PC-3 (cell line): Measurements from ENCODE around the gene CNBD2. TPM values are rescaled to one million over a fixed set of nuclear protein-coding genes. Genes with fewer than 3 reads are reported as not detected.

ENCODE experiments used
- ATAC-seq: fragments of 200-7000 bp; cut with Tn5 transposase; 2 replicates; pipeline ENCODE4 v1.9.1; 2020; ENCODE audit warnings: mild to moderate bottlenecking, moderate library complexity
- BruUV-seq: library from RNA; stranded (reverse); fragments of 400-500 nt; replicated peaks from 2 replicates; lab custom pipeline; 2021; lab: Mats Ljungman, UMichigan
- CTCF ChIA-PET: fragments of 300-600 bp; sonication (Branson Sonifier 250); formaldehyde crosslinking; loops from one replicate; lab custom pipeline; 2022; ENCODE audit warnings: antibody characterized with exemption; lab: Charles Lee
- POLR2A ChIA-PET: fragments of 300-600 bp; sonication (Branson Sonifier 250); formaldehyde crosslinking; loops from one replicate; lab custom pipeline; 2022; ENCODE audit warnings: antibody characterized with exemption; ENCODE audit not compliant: unreplicated experiment; lab: Charles Lee
- DNase-seq: peaks from one replicate; pipeline ENCODE4 v3.0.0-alpha.2; 2015
- H2AFZ ChIP-seq: fragments of 300-600 bp; sonication (generic); 2 replicates; pipeline ENCODE4 v1.6.0; 2016; ENCODE audit warnings: antibody characterized with exemption, low read length
- H3F3A ChIP-seq: fragments of 300-600 bp; sonication (generic); one replicate; pipeline ENCODE4 v1.6.0; 2017; ENCODE audit warnings: antibody characterized with exemption, low read length, control low read depth, mild to moderate bottlenecking; ENCODE audit not compliant: unreplicated experiment
- H3K27ac ChIP-seq: fragments of 300-600 bp; sonication (generic); 2 replicates; pipeline ENCODE4 v1.5.1; 2016; ENCODE audit warnings: mild to moderate bottlenecking, low read length
- H3K27me3 ChIP-seq: fragments of 300-600 bp; sonication (generic); 2 replicates; pipeline ENCODE4 v1.6.1; 2016; ENCODE audit warnings: low read length, mixed read lengths
- H3K36me3 ChIP-seq: fragments of 300-600 bp; sonication (generic); 2 replicates; pipeline ENCODE4 v1.6.1; 2016; ENCODE audit warnings: low read depth, mixed run types, low read length, mixed read lengths
- H3K4me1 ChIP-seq: fragments of 300-600 bp; sonication (generic); 2 replicates; pipeline ENCODE4 v1.5.1; 2016; ENCODE audit warnings: low read length; ENCODE audit not compliant: insufficient read depth
- H3K4me2 ChIP-seq: fragments of 300-600 bp; sonication (generic); 2 replicates; pipeline ENCODE4 v1.6.0; 2016; ENCODE audit warnings: low read length
- H3K4me3 ChIP-seq: fragments of 300-600 bp; sonication (generic); 2 replicates; pipeline ENCODE4 v1.5.1; 2016; ENCODE audit warnings: mild to moderate bottlenecking, low read length, mixed read lengths
- H3K79me2 ChIP-seq: fragments of 300-600 bp; sonication (generic); 2 replicates; pipeline ENCODE4 v1.6.1; 2017; ENCODE audit warnings: low read length, mixed read lengths
- H3K9ac ChIP-seq: fragments of 300-600 bp; sonication (generic); 2 replicates; pipeline ENCODE4 v1.6.0; 2016; ENCODE audit warnings: mild to moderate bottlenecking, low read length
- H3K9me2 ChIP-seq: fragments of 300-600 bp; sonication (generic); replicated peaks from 2 replicates; pipeline ENCODE4 v1.6.1; 2016; ENCODE audit warnings: mixed run types, low read length, mixed read lengths
- H3K9me3 ChIP-seq: fragments of 300-600 bp; sonication (generic); 2 replicates; pipeline ENCODE4 v1.6.1; 2016; ENCODE audit warnings: low read length, mixed read lengths
- H4K20me1 ChIP-seq: fragments of 300-600 bp; sonication (generic); 2 replicates; pipeline ENCODE4 v1.6.1; 2016; ENCODE audit warnings: low read length, mixed read lengths
- EZH2 ChIP-seq: fragments of 300-600 bp; sonication (generic); IDR thresholded peaks from one replicate; pipeline ENCODE4 v1.6.1; 2017; ENCODE audit warnings: antibody characterized with exemption, mild to moderate bottlenecking, low read length; ENCODE audit not compliant: unreplicated experiment
- EZH2phosphoT487 ChIP-seq: fragments of 300-600 bp; sonication (generic); IDR thresholded peaks from 2 replicates; pipeline ENCODE4 v1.6.1; 2018; ENCODE audit warnings: mild to moderate bottlenecking, antibody characterized with exemption, low read length, borderline replicate concordance
- intact Hi-C: fragments of 100-400 bp; cut with micrococcal nuclease; formaldehyde crosslinking; loops from 2 replicates; pipeline ENCODE4 v1.9.0; 2023
- total RNA-seq: library from RNA; depleted of rRNA; stranded (reverse); fragments of >200 nt; gene quantifications from 2 replicates; pipeline ENCODE4 v1.2.3, GENCODE V29; 2014
- TF ChIP-seq, protein P1 (sequence below): fragments of 300-600 bp; sonication (generic); conservative IDR thresholded peaks from 2 replicates; pipeline ENCODE4 v1.5.1; 2017; ENCODE audit warnings: antibody characterized with exemption, low read depth, mild to moderate bottlenecking, low read length

CNBD2 gene
- total RNA-seq, 1 experiment from 2014 or later, result 6.6 TPM

DNA sequence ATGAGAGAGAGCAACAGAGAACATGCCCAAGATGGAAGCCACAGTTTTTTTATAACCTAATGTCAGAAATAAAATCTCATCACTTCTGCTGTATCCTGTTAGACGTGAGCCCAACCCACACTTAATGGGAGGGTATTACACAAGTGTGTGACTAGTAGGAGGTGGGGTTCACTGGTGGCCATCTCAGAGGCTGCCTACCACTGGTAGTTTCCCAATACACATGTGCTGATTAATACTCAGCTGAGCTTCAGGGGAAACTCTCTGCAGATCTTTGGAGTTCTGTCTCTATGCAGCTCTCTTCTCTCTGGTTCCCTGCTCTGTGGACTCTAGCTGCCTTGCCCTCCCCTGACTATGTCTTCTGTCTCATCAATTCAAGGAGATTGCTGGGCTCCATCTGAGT is 35.7 kb downstream of the CNBD2 start:
- Histone ChIP-seq H3F3A (no peaks in the 10 kb centered on the region), H3K4me2 (no peak overlapping the region), H2AFZ (no peak overlapping the region), H4K20me1 (no peaks in the 10 kb centered on the region), H3K27ac (no peak overlapping the region), H3K9ac (no peak overlapping the region), H3K27me3 (no peaks in the 10 kb centered on the region), H3K4me3 (no peak overlapping the region), H3K9me3 (no peaks in the 10 kb centered on the region), H3K9me2 (no peaks in the 10 kb centered on the region), H3K4me1 (no peaks in the 10 kb centered on the region), H3K36me3 (no peaks in the 10 kb centered on the region), H3K79me2 (no peaks in the 10 kb centered on the region)
- ChIA-PET POLR2A (no interaction called here), CTCF (no interaction called here)
- no peak for DNase-seq
- BruUV-seq, result no TSS peak
- intact Hi-C loops, result no loop called here
- TF ChIP-seq EZH2phosphoT487 (no peak), EZH2 (no peak)
- TF ChIP-seq, protein P1, sequence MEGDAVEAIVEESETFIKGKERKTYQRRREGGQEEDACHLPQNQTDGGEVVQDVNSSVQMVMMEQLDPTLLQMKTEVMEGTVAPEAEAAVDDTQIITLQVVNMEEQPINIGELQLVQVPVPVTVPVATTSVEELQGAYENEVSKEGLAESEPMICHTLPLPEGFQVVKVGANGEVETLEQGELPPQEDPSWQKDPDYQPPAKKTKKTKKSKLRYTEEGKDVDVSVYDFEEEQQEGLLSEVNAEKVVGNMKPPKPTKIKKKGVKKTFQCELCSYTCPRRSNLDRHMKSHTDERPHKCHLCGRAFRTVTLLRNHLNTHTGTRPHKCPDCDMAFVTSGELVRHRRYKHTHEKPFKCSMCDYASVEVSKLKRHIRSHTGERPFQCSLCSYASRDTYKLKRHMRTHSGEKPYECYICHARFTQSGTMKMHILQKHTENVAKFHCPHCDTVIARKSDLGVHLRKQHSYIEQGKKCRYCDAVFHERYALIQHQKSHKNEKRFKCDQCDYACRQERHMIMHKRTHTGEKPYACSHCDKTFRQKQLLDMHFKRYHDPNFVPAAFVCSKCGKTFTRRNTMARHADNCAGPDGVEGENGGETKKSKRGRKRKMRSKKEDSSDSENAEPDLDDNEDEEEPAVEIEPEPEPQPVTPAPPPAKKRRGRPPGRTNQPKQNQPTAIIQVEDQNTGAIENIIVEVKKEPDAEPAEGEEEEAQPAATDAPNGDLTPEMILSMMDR, result no peak
- no peak for ATAC-seq

DNA sequence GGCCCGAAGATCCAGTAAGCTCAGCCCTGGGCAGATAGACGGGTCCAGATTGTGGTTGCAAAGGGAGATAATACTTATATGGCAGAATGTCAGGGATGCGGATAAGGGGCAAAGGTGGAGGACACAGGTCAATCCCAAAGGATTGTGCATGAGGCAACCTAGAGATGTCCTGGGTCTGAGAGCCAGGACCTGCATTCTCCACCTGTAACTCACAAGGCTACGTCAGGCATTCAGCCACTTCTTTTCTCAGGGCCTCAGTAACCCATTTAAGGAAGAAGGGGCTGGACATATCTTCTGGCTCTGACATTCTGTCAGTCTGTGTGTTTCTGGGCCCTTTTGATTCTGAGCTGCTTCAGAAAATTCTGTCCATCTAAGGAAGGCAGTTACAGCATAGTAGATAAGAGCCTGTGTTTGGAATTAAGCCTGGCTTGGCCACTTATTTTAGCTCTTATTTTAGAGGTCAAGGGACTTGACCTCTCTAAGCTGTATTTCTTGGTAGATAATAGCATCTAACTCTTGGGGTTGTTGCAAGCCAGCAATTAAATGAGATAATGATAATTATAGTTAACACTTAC is 40.2 kb downstream of the CNBD2 start:
- no peak for DNase-seq

DNA sequence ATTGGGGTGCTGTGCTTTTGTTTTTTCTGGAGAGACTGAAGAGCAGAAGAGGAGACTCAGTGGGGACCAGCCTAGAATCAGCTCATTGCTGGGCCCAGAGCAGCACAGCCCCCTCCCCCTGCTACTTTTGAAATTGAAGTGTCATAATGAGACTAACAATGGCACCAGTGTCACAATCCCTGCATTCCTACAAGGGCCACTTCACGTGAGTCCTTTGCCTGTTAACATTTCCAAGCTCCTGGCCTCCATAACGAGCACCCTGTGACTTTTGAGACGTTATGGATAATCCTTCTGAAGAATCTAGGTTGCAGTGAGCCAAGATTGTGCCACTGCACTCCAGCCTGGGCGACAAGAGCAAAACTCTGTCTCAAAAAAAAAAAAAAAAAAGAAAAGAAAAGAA is 41.7 kb downstream of the CNBD2 start:
- BruUV-seq, result no TSS peak
- POLR2A ChIA-PET, result no interaction called here

More for the DNA sequence above, 40.2 kb downstream of the CNBD2 start:
- ChIA-PET CTCF (no interaction called here), POLR2A (no interaction called here)
- H3K4me2 ChIP-seq, result no peak overlapping the region
- BruUV-seq, result no TSS peak
- no peaks in the 10 kb centered on the region for H3K4me1 ChIP-seq
- no peak overlapping the region for H3K4me3 ChIP-seq
- no peaks in the 10 kb centered on the region for H4K20me1 ChIP-seq
- no peak for TF ChIP-seq EZH2phosphoT487
- TF ChIP-seq, protein P1, result no peak
- TF ChIP-seq EZH2, result no peak
- H3F3A ChIP-seq, result no peaks in the 10 kb centered on the region
- no peaks in the 10 kb centered on the region for H3K9me3 ChIP-seq
- no peak for ATAC-seq
- no peak overlapping the region for H3K9ac ChIP-seq
- no peak overlapping the region for H2AFZ ChIP-seq
- H3K79me2 ChIP-seq, result no peaks in the 10 kb centered on the region
- H3K9me2 ChIP-seq, result no peaks in the 10 kb centered on the region
- intact Hi-C loops, result no loop called here
- H3K36me3 ChIP-seq, result no peaks in the 10 kb centered on the region
- no peak overlapping the region for H3K27ac ChIP-seq
- H3K27me3 ChIP-seq, result no peaks in the 10 kb centered on the region

More for the DNA sequence above, 41.7 kb downstream of the CNBD2 start:
- no peaks in the 10 kb centered on the region for H3K36me3 ChIP-seq
- H3K9me3 ChIP-seq, result no peaks in the 10 kb centered on the region
- CTCF ChIA-PET, result no interaction called here
- no peaks in the 10 kb centered on the region for H3F3A ChIP-seq
- no peak overlapping the region for H3K4me3 ChIP-seq
- no peaks in the 10 kb centered on the region for H4K20me1 ChIP-seq
- intact Hi-C loops, result no loop called here
- H3K79me2 ChIP-seq, result no peaks in the 10 kb centered on the region
- H3K4me1 ChIP-seq, result no peaks in the 10 kb centered on the region
- H3K9ac ChIP-seq, result no peak overlapping the region
- H2AFZ ChIP-seq, result no peak overlapping the region
- DNase-seq, result no peak
- TF ChIP-seq EZH2phosphoT487 (no peak), EZH2 (no peak)
- TF ChIP-seq, protein P1, result no peak
- H3K9me2 ChIP-seq, result no peaks in the 10 kb centered on the region
- H3K27me3 ChIP-seq, result no peaks in the 10 kb centered on the region
- no peak for ATAC-seq
- H3K27ac ChIP-seq, result no peak overlapping the region
- no peak overlapping the region for H3K4me2 ChIP-seq
